BE2C (cell line): ENCODE data around the gene LYZL1.

Experiments used
- DNase-seq: peaks from one replicate; pipeline ENCODE4 v3.0.0-alpha.2; 2020
- H3K27me3 ChIP-seq: fragments of 250-450 bp; sonication (Bioruptor Pico); 2 replicates; pipeline ENCODE4 v1.5.1; 2020; ENCODE audit warnings: mild to moderate bottlenecking
- H3K36me3 ChIP-seq: fragments of 250-450 bp; sonication (Bioruptor Pico); 2 replicates; pipeline ENCODE4 v1.5.1; 2020; ENCODE audit warnings: mild to moderate bottlenecking
- H3K4me1 ChIP-seq: fragments of 250-450 bp; sonication (Bioruptor Pico); 2 replicates; pipeline ENCODE4 v1.5.1; 2020
- H3K4me3 ChIP-seq: 2 replicates; pipeline ENCODE4 v1.5.1; 2011; ENCODE audit warnings: low read depth, low read length
- H3K9me3 ChIP-seq: fragments of 250-450 bp; sonication (Bioruptor Pico); 2 replicates; pipeline ENCODE4 v1.5.1; 2020
- TF ChIP-seq, protein P1 (sequence below): IDR thresholded peaks from 2 replicates; pipeline ENCODE4 v1.5.1; 2012; ENCODE audit warnings: mild to moderate bottlenecking, low read depth, low read length

Gene LYZL1

DNA sequence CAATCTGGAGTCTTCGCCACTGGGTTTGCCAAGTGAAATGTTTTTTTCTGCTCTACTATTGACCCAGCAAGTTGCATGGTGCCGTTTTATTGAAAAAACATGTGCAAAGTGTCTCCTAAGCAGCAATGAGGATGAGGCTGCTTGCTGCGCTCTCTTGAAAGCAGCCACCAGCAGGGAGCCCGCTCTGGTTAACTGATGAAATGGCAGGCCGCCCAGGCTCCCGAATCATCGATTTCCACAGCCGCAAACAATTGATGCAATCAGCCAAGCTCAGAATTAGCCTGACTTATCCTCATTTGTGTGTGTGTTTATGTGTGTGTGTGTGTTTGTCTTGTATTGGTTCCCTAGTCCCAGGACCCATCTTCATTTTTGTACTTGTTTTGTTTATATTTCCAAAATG, 22.2 kb upstream of the LYZL1 start:
- Histone ChIP-seq H3K4me3 (no peak overlapping the region), H3K4me1 (no peaks in the 10 kb centered on the region; the same call in 1 of the 2 replicates), H3K27me3 (no peaks in the 10 kb centered on the region), H3K9me3 (no peaks in the 10 kb centered on the region), H3K36me3 (no peaks in the 10 kb centered on the region)
- TF ChIP-seq, protein P1, sequence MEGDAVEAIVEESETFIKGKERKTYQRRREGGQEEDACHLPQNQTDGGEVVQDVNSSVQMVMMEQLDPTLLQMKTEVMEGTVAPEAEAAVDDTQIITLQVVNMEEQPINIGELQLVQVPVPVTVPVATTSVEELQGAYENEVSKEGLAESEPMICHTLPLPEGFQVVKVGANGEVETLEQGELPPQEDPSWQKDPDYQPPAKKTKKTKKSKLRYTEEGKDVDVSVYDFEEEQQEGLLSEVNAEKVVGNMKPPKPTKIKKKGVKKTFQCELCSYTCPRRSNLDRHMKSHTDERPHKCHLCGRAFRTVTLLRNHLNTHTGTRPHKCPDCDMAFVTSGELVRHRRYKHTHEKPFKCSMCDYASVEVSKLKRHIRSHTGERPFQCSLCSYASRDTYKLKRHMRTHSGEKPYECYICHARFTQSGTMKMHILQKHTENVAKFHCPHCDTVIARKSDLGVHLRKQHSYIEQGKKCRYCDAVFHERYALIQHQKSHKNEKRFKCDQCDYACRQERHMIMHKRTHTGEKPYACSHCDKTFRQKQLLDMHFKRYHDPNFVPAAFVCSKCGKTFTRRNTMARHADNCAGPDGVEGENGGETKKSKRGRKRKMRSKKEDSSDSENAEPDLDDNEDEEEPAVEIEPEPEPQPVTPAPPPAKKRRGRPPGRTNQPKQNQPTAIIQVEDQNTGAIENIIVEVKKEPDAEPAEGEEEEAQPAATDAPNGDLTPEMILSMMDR = peak; percentile 1; the same call in 1 of the 2 replicates
- DNase-seq = peak; percentile 43

DNA sequence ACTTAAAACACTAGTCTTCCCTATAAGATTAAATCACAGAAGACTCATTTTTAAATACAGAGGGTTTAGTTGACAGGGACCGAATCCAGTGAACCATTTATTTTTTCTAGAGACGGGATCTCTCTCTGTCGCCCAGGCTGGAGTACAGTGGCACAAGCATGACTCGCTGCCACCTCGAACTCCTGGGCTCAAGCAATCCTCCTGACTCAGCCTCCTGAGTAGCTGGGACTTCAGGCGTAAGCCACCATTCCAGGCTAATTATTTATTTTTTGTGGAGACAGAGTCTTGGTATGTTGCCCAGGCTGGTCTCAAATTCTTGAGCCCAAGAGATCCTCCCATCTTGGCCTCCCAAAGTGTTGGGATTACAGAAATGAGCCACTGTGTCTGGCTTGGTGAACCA, 20.9 kb upstream of the LYZL1 start:
- no peaks in the 10 kb centered on the region for H3K27me3 ChIP-seq
- H3K36me3 ChIP-seq = no peaks in the 10 kb centered on the region
- no peaks in the 10 kb centered on the region for H3K9me3 ChIP-seq
- DNase-seq = no peak
- H3K4me1 ChIP-seq = no peaks in the 10 kb centered on the region; the same call in 1 of the 2 replicates
- H3K4me3 ChIP-seq = no peak overlapping the region
- TF ChIP-seq, protein P1 = no peak

- DNase-seq = no peak
- H3K4me3 ChIP-seq = no peak overlapping the region
- H3K4me1 ChIP-seq = no peaks in the 10 kb centered on the region; the same call in 1 of the 2 replicates
- TF ChIP-seq, protein P1 = no peak
- no peaks in the 10 kb centered on the region for H3K27me3 ChIP-seq
- no peaks in the 10 kb centered on the region for H3K36me3 ChIP-seq
- H3K9me3 ChIP-seq = no peaks in the 10 kb centered on the region
These were observed 19.4 kb upstream of the LYZL1 start for GRCh38 chr10:29269486-29269885.

DNA sequence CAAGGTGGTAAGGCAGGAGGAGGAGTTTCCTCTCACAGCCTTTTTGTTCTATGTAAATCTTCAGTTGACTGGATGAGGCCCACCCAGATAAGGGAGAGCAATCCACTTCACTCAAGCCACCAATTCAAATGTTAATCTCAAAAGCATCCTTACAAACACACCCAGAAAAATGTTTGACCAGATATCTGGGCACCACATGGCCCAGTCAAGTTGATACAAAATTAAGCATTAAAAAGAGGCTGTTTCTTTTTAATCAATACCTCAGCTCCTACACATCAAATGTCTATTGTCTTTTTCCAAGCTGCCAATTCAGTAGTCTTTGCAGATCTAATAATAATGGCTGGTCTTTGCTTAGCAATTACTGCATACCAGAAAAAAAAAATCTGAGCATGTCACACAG, 18.0 kb upstream of the LYZL1 start:
- Histone ChIP-seq H3K27me3 (no peaks in the 10 kb centered on the region), H3K4me3 (no peak overlapping the region), H3K9me3 (no peaks in the 10 kb centered on the region), H3K4me1 (no peaks in the 10 kb centered on the region; the same call in 1 of the 2 replicates), H3K36me3 (no peaks in the 10 kb centered on the region)
- DNase-seq = no peak
- TF ChIP-seq, protein P1 = no peak

GRCh38 chr10:29271877-29272276, 17.0 kb upstream of the LYZL1 start:
- 0 out of 2 replicates have a peak, but pooled peaks cover 7% of the 10 kb centered on the region for H3K4me1 ChIP-seq
- no peaks in the 10 kb centered on the region for H3K36me3 ChIP-seq
- TF ChIP-seq, protein P1 = no peak
- no peak for DNase-seq
- no peaks in the 10 kb centered on the region for H3K27me3 ChIP-seq
- H3K4me3 ChIP-seq = no peak overlapping the region
- no peaks in the 10 kb centered on the region for H3K9me3 ChIP-seq

- no peaks in the 10 kb centered on the region for H3K27me3 ChIP-seq
- TF ChIP-seq, protein P1 = no peak
These were observed 15.4 kb upstream of the LYZL1 start for GRCh38 chr10:29273478-29273877.

More at GRCh38 chr10:29273478-29273877, 15.4 kb upstream of the LYZL1 start:
- Histone ChIP-seq H3K4me1 (peaks cover 14% of the 10 kb centered on the region), H3K4me3 (no peak overlapping the region), H3K36me3 (no peaks in the 10 kb centered on the region), H3K9me3 (no peaks in the 10 kb centered on the region)
- DNase-seq = no peak
